GM12891 (cell line): Measurements from ENCODE around the gene GABRB1.

Source experiments
- DNase-seq: peaks from one replicate; pipeline ENCODE4 v3.0.0; 2011; ENCODE audit warnings: low spot score; ENCODE audit not compliant: insufficient read length
- FAIRE-seq: peaks from 2 replicates; lab custom pipeline; 2011; peaks lifted over from hg19 to GRCh38; lab: Jason Lieb, UNC
- PAX5 ChIP-seq: IDR thresholded peaks from 2 replicates; pipeline ENCODE4 v1.6.1; 2011; ENCODE audit warnings: low read length, moderate library complexity, mild to moderate bottlenecking; ENCODE audit not compliant: insufficient read depth, severe bottlenecking
- POLR2A ChIP-seq: IDR thresholded peaks from 2 replicates; pipeline ENCODE4 v1.6.1; 2011; ENCODE audit warnings: low read depth, low read length, control low read depth
- POLR2AphosphoS5 ChIP-seq: IDR thresholded peaks from 2 replicates; pipeline ENCODE4 v1.6.1; 2011; ENCODE audit warnings: low read depth, low read length, control low read depth
- POU2F2 ChIP-seq: IDR thresholded peaks from 2 replicates; pipeline ENCODE4 v1.6.1; 2011; ENCODE audit warnings: low read depth, mild to moderate bottlenecking, control low read depth, low read length, moderate library complexity
- SPI1 ChIP-seq: IDR thresholded peaks from 2 replicates; pipeline ENCODE4 v1.6.1; 2011; ENCODE audit warnings: low read depth, low read length, control low read depth
- TAF1 ChIP-seq: IDR thresholded peaks from 2 replicates; pipeline ENCODE4 v1.6.1; 2011; ENCODE audit warnings: low read depth, low read length, control low read depth

GABRB1 gene

GRCh38 chr4:47215759-47216158, 184.4 kb downstream of the GABRB1 start:
- TF ChIP-seq SPI1 (no peak), POLR2AphosphoS5 (no peak)
- DNase-seq (no peak), FAIRE-seq (no peak)

- no peak for TF ChIP-seq POU2F2
- TF ChIP-seq SPI1 = no peak
- TF ChIP-seq TAF1 = no peak
- FAIRE-seq (no peak), DNase-seq (no peak)
Measured at GRCh38 chr4:47217291-47217690, 185.9 kb downstream of the GABRB1 start.

- FAIRE-seq (no peak), DNase-seq (no peak)
- no peak for TF ChIP-seq PAX5
- TF ChIP-seq SPI1 = no peak
Measured at GRCh38 chr4:47217884-47218283, 186.5 kb downstream of the GABRB1 start.

GRCh38 chr4:47218631-47219030, 187.3 kb downstream of the GABRB1 start:
- DNase-seq = no peak
- no peak for TF ChIP-seq SPI1
- TF ChIP-seq TAF1 = no peak
- TF ChIP-seq POLR2A = no peak
- TF ChIP-seq POU2F2 = no peak
- no peak for TF ChIP-seq POLR2AphosphoS5
- TF ChIP-seq PAX5 = no peak
- FAIRE-seq = no peak

- DNase-seq (no peak), FAIRE-seq (no peak)
- TF ChIP-seq POLR2A (no peak), TAF1 (no peak), POLR2AphosphoS5 (no peak)
Measured at GRCh38 chr4:47219586-47219985, 188.2 kb downstream of the GABRB1 start.

- DNase-seq (no peak), FAIRE-seq (no peak)
- TF ChIP-seq PAX5 (no peak), TAF1 (no peak), POLR2A (no peak), POU2F2 (no peak), SPI1 (no peak), POLR2AphosphoS5 (no peak)
Measured at GRCh38 chr4:47221721-47222120, 190.4 kb downstream of the GABRB1 start.

GRCh38 chr4:47222276-47222675, 190.9 kb downstream of the GABRB1 start:
- DNase-seq (no peak), FAIRE-seq (no peak)
- TF ChIP-seq PAX5 = no peak
- no peak for TF ChIP-seq TAF1
- TF ChIP-seq SPI1 = no peak
- no peak for TF ChIP-seq POU2F2
- TF ChIP-seq POLR2A = no peak
- TF ChIP-seq POLR2AphosphoS5 = no peak

- DNase-seq = no peak
- TF ChIP-seq POU2F2 (no peak), SPI1 (no peak), POLR2A (no peak), POLR2AphosphoS5 (no peak), PAX5 (no peak), TAF1 (no peak)
- FAIRE-seq = no peak
Measured at GRCh38 chr4:47224361-47224760, 193.0 kb downstream of the GABRB1 start.

GRCh38 chr4:47235721-47236120, 204.4 kb downstream of the GABRB1 start:
- no peak for FAIRE-seq

GRCh38 chr4:47238667-47239066, 207.3 kb downstream of the GABRB1 start:
- DNase-seq = no peak
- FAIRE-seq = no peak
- TF ChIP-seq POLR2A = no peak
- TF ChIP-seq SPI1 = no peak
- TF ChIP-seq TAF1 = no peak
- TF ChIP-seq PAX5 = no peak
- no peak for TF ChIP-seq POLR2AphosphoS5
- TF ChIP-seq POU2F2 = no peak

More at GRCh38 chr4:47235721-47236120, 204.4 kb downstream of the GABRB1 start:
- TF ChIP-seq SPI1 (no peak), PAX5 (no peak), POLR2AphosphoS5 (no peak), POU2F2 (no peak), POLR2A (no peak), TAF1 (no peak)
- no peak for DNase-seq

GRCh38 chr4:47239649-47240048, 208.3 kb downstream of the GABRB1 start:
- DNase-seq (no peak), FAIRE-seq (no peak)
- TF ChIP-seq TAF1 = no peak
- TF ChIP-seq PAX5 = no peak
- TF ChIP-seq SPI1 = no peak
- no peak for TF ChIP-seq POLR2AphosphoS5
- TF ChIP-seq POU2F2 = no peak
- TF ChIP-seq POLR2A = no peak
